Glutamatergic neuron (in vitro differentiated cells): ENCODE results near the gene OTULIN. TPM values are rescaled to one million over a fixed set of nuclear protein-coding genes. Genes with fewer than 3 reads are reported as not detected.

Experiments
- DNase-seq: peaks from one replicate; pipeline ENCODE4 v3.0.0; 2022
- H3K27ac Mint-ChIP-seq: one replicate; pipeline ENCODE4 v1.8.0; 2020; ENCODE audit warnings: mild to moderate bottlenecking, mixed read lengths, inconsistent platforms; ENCODE audit not compliant: unreplicated experiment
- H3K27me3 Mint-ChIP-seq: one replicate; pipeline ENCODE4 v1.8.0; 2020; ENCODE audit warnings: mild to moderate bottlenecking, moderate library complexity, mixed read lengths, inconsistent platforms; ENCODE audit not compliant: unreplicated experiment
- H3K36me3 Mint-ChIP-seq: one replicate; pipeline ENCODE4 v1.8.0; 2020; ENCODE audit warnings: mild to moderate bottlenecking, mixed read lengths, inconsistent platforms; ENCODE audit not compliant: unreplicated experiment
- H3K4me1 Mint-ChIP-seq: one replicate; pipeline ENCODE4 v1.8.0; 2020; ENCODE audit warnings: mild to moderate bottlenecking, low read depth, mixed read lengths, inconsistent platforms; ENCODE audit not compliant: unreplicated experiment
- H3K4me3 Mint-ChIP-seq: one replicate; pipeline ENCODE4 v1.8.0; 2020; ENCODE audit warnings: mild to moderate bottlenecking, mixed read lengths, inconsistent platforms; ENCODE audit not compliant: unreplicated experiment
- H3K9me3 Mint-ChIP-seq: one replicate; pipeline ENCODE4 v1.8.0; 2020; ENCODE audit warnings: mild to moderate bottlenecking, moderate library complexity, mixed read lengths, inconsistent platforms; ENCODE audit not compliant: unreplicated experiment
- CTCF ChIP-seq: fragments of 200-600 bp; sonication (generic); IDR thresholded peaks from one replicate; pipeline ENCODE4 v1.5.0; 2021; ENCODE audit not compliant: partially characterized antibody, unreplicated experiment
- total RNA-seq: library from RNA; stranded (reverse); fragmentation: NEBNext Ultra II Directional; extraction: Animal tissue kit (Norgen Biotek cat#: 25700); gene quantifications from one replicate; pipeline ENCODE4 v1.2.1, GENCODE V29; 2021; ENCODE audit not compliant: unreplicated experiment

OTULIN gene
- total RNA-seq, 1 donor from 2014 or later = 17.7 TPM

DNA sequence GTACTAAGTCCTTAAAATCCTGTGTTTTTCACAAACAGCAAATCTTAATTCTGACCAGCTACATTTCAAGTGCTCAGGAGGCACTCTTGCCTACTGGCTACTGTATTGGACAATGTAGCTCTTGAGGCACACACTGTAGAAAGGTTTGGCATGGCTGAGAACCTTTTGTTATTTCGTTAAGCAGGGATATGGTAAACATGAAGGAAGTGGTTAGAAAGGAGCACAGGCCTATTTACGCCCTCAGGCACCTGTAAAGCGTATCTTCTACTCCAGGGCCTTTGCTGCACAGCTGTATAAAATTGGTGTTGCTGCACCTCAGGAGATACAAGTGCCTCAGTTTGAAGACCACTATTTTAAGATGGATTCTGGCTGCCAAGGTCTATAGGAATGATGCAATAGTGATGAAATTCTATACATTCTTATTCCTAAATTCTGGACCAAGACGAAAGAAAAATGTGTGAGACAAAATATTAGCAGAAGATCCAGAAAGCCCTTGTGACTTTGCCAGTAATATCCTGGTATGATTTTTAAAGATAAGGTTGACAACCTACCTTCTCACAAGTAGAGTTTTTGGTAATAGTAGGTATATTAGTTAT is 9.3 kb upstream of the OTULIN start:
- Mint-ChIP-seq H3K27me3 (no peaks in the 10 kb centered on the region), H3K27ac (no peak overlapping the region), H3K4me1 (no peaks in the 10 kb centered on the region), H3K36me3 (no peaks in the 10 kb centered on the region), H3K4me3 (no peak overlapping the region), H3K9me3 (no peaks in the 10 kb centered on the region)
- TF ChIP-seq CTCF = no peak
- no peak for DNase-seq

DNA sequence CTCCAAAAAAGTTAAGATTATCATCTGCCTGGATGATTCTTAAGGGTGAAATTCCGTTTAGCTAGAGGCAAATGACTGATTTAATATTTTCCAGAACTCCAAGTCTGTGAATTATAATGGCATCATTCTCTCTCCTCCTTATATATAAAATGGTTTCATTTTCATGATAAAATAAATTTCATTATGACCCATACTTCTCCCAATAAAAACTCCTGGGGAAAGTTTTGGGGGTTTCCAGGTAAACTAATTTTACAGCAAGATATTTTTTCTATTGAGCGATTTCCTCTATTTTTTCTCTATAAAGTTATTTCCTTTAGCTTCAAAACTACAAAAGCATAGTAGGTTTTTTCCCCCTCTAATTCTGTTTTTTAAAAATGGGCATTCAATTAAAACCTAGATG is 7.6 kb upstream of the OTULIN start:
- Mint-ChIP-seq H3K27ac (no peak overlapping the region), H3K4me3 (no peak overlapping the region), H3K9me3 (no peaks in the 10 kb centered on the region), H3K4me1 (no peaks in the 10 kb centered on the region), H3K27me3 (no peaks in the 10 kb centered on the region), H3K36me3 (no peaks in the 10 kb centered on the region)
- TF ChIP-seq CTCF = no peak
- DNase-seq = no peak

DNA sequence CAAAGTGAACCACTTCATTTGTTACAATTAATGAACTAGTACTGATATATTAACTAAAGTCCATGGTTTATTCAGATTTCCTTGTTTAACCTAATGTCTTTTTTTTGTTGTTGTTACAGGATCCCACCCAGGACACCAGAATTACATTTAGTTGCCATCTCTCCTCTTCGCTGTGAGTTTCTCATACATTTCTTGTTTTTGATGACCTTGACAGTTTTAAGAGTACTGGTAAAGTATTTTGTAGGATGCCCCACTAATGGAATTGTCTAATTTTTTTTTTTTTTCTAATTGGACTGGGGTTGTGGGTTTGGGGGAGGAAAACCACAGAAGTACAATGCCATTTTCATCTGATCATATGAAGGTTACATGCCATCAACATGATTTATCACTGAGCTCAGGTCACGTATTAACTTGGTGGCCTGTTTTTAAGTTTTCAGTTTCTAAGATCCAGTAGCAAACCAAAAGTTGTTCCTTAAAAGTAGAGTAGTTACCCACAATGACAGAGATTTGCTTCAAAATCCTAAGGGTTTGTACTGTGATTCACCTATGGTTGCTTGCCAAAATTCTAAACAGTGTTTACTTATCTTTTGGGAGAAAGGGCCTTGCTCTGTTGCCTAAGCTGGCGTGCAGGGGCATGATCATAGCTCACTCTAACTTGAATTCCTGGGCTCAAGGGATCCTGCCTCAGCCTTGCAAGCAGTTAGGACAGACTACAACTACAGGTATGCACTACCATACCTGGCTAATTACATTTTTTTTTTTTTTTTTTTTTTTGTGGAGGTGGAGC is 4.5 kb upstream of the OTULIN start:
- no peaks in the 10 kb centered on the region for H3K36me3 Mint-ChIP-seq
- peaks cover 3% of the 10 kb centered on the region for H3K27me3 Mint-ChIP-seq
- H3K4me1 Mint-ChIP-seq = peaks cover 3% of the 10 kb centered on the region
- H3K4me3 Mint-ChIP-seq = no peak overlapping the region
- no peak overlapping the region for H3K27ac Mint-ChIP-seq
- no peak for DNase-seq
- TF ChIP-seq CTCF = no peak
- H3K9me3 Mint-ChIP-seq = peaks cover 3% of the 10 kb centered on the region

DNA sequence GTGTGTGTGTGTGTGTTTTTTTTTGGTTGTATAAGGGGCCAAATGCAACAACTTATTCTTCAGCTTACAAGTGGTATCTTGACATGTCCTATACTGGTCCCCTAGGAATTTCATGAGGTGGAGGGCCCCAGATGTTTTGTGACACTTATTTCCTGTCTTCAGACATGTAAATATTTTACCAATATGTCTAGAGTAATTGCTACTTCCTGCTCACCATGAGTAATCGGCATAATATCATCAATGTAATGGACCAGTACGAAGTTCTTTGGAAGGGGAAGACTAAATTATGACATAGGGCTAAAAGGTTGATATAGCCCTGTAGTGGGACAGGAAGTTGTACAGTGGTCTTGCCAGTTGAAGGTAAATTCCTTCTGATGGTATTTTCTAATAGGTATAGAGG is 3.7 kb upstream of the OTULIN start:
- DNase-seq = no peak
- Mint-ChIP-seq H3K4me3 (no peak overlapping the region), H3K36me3 (no peaks in the 10 kb centered on the region), H3K27me3 (peaks cover 5% of the 10 kb centered on the region), H3K4me1 (peaks cover 8% of the 10 kb centered on the region), H3K9me3 (peaks cover 3% of the 10 kb centered on the region), H3K27ac (no peak overlapping the region)
- TF ChIP-seq CTCF = no peak

GRCh38 chr5:14662721-14663260 is 1.7 kb upstream of the OTULIN start:
- Mint-ChIP-seq H3K4me3 (no peak overlapping the region), H3K4me1 (peaks cover 10% of the 10 kb centered on the region), H3K27me3 (peaks cover 5% of the 10 kb centered on the region), H3K36me3 (no peaks in the 10 kb centered on the region), H3K9me3 (peaks cover 4% of the 10 kb centered on the region), H3K27ac (no peak overlapping the region)
- DNase-seq = no peak
- TF ChIP-seq CTCF = no peak
